HCT116 (cell line): Measurements from ENCODE around the gene HEXB. TPM values are rescaled to one million over a fixed set of nuclear protein-coding genes. Genes with fewer than 3 reads are reported as not detected.

Source experiments
- ATAC-seq: fragments of 200-7000 bp; cut with Tn5 transposase; 2 replicates; pipeline ENCODE4 v1.9.1; 2020; ENCODE audit warnings: mild to moderate bottlenecking, moderate library complexity
- BruUV-seq: library from RNA; stranded (reverse); fragments of 400-500 nt; replicated peaks from 2 replicates; lab custom pipeline; 2021; lab: Mats Ljungman, UMichigan
- CTCF ChIA-PET: fragments of 300-600 bp; sonication (Branson Sonifier 250); formaldehyde crosslinking; loops from one replicate; lab custom pipeline; 2021; ENCODE audit warnings: antibody characterized with exemption; lab: Charles Lee
- POLR2A ChIA-PET: fragments of 300-600, 350-600 bp; sonication (Branson Sonifier 250); formaldehyde crosslinking; loops from one replicate; lab custom pipeline; 2021; ENCODE audit warnings: antibody characterized with exemption; lab: Charles Lee
- RAD21 ChIA-PET, 2 experiments: fragments of 300-600 bp; sonication (Branson Sonifier 250); formaldehyde crosslinking; loops; one replicate each; lab custom pipeline; 2023; ENCODE audit warnings: low total read pairs in 2 of 2; ENCODE audit not compliant: uncharacterized antibody in 2 of 2, unreplicated experiment in 2 of 2, low non-redundant PET in 1 of 2; lab: Charles Lee
- DNase-seq: peaks from one replicate; pipeline ENCODE4 v3.0.0-alpha.2; 2010; ENCODE audit warnings: low read depth, low spot score
- H2AFZ ChIP-seq: fragments of 200-600 bp; shearing (Covaris generic), sonication (generic); 2 replicates; pipeline ENCODE4 v1.6.1; 2017; ENCODE audit warnings: low read depth, mixed run types, mixed read lengths, antibody characterized with exemption, low read length; ENCODE audit not compliant: poor library complexity, severe bottlenecking
- H3K27ac ChIP-seq: 2 replicates; pipeline ENCODE4 v1.5.1; 2012; ENCODE audit warnings: low read depth, low read length
- H3K27me3 ChIP-seq: fragments of 200-600 bp; sonication (generic); 2 replicates; pipeline ENCODE4 v1.6.1; 2016; ENCODE audit warnings: mixed run types, low read length, mixed read lengths; ENCODE audit not compliant: insufficient read depth
- H3K36me3 ChIP-seq, 2 experiments: fragments of 200-500 bp in 1 of 2; fragments of 200-600 bp in 1 of 2; sonication (Bioruptor generic) in 1 of 2; sonication (generic) in 1 of 2; 2 replicates each; pipeline versions ENCODE4 v1.5.1 to v1.6.1; 2014 to 2016; ENCODE audit warnings: low read length in 2 of 2, inconsistent platforms in 1 of 2, mixed read lengths in 1 of 2, mixed run types in 1 of 2; ENCODE audit not compliant: insufficient read depth in 2 of 2, control insufficient read depth in 1 of 2
- H3K4me1 ChIP-seq, 2 experiments: fragments of 200-600 bp in 1 of 2; sonication (generic) in 1 of 2; 2 replicates each; pipeline versions ENCODE4 v1.5.1 to v1.6.1; 2012 to 2017; ENCODE audit warnings: low read length in 2 of 2, inconsistent platforms in 1 of 2, mild to moderate bottlenecking in 1 of 2, mixed read lengths in 1 of 2, mixed run types in 1 of 2, moderate library complexity in 1 of 2; ENCODE audit not compliant: insufficient read depth in 2 of 2, control insufficient read depth in 1 of 2
- H3K4me2 ChIP-seq: fragments of 200-600 bp; sonication (generic); 2 replicates; pipeline ENCODE4 v1.6.1; 2017; ENCODE audit warnings: mixed run types, low read length, mixed read lengths
- H3K4me3 ChIP-seq, 2 experiments: fragments of 200-600 bp in 1 of 2; sonication (generic) in 1 of 2; replicated peaks in 1 of 2; 2 replicates each; pipeline ENCODE4 v1.5.1; 2011 to 2016; ENCODE audit warnings: low read length in 2 of 2, control low read depth in 1 of 2, low read depth in 1 of 2, mild to moderate bottlenecking in 1 of 2, mixed read lengths in 1 of 2, mixed run types in 1 of 2
- H3K79me2 ChIP-seq: fragments of 200-600 bp; sonication (generic); 2 replicates; pipeline ENCODE4 v1.6.1; 2017; ENCODE audit warnings: mild to moderate bottlenecking, mixed run types, low read length, moderate library complexity, mixed read lengths; ENCODE audit not compliant: insufficient read depth
- H3K9ac ChIP-seq: fragments of 200-600 bp; sonication (generic); 2 replicates; pipeline ENCODE4 v1.6.1; 2016; ENCODE audit warnings: low read length, mixed read lengths
- H3K9me2 ChIP-seq: fragments of 200-600 bp; sonication (generic), shearing (Covaris generic); 2 replicates; pipeline ENCODE4 v1.6.1; 2017; ENCODE audit warnings: mixed run types, mild to moderate bottlenecking, moderate library complexity; ENCODE audit not compliant: insufficient read depth
- H3K9me3 ChIP-seq, 2 experiments: fragments of 200-500 bp in 1 of 2; fragments of 200-600 bp in 1 of 2; sonication (Bioruptor generic) in 1 of 2; sonication (generic) in 1 of 2; 2 replicates each; pipeline ENCODE4 v1.6.1; 2014 to 2017; ENCODE audit warnings: low read length in 2 of 2, mixed read lengths in 2 of 2, inconsistent platforms in 1 of 2, low read depth in 1 of 2, mild to moderate bottlenecking in 1 of 2, mixed run types in 1 of 2, moderate library complexity in 1 of 2; ENCODE audit not compliant: control insufficient read depth in 1 of 2, insufficient read depth in 1 of 2
- H4K20me1 ChIP-seq: fragments of 200-600 bp; sonication (generic), shearing (Covaris generic); 2 replicates; pipeline ENCODE4 v1.6.1; 2017; ENCODE audit warnings: mixed run types, mild to moderate bottlenecking, moderate library complexity; ENCODE audit not compliant: insufficient read depth
- ATF3 ChIP-seq: IDR thresholded peaks from 2 replicates; pipeline ENCODE4 v1.6.1; 2012
- CBX3 ChIP-seq: IDR thresholded peaks from 2 replicates; pipeline ENCODE4 v1.6.1; 2012; ENCODE audit warnings: low read depth
- CEBPB ChIP-seq: IDR thresholded peaks from 2 replicates; pipeline ENCODE4 v1.6.1; 2012; ENCODE audit warnings: low read depth
- CTCF ChIP-seq, 3 experiments: fragments of 200-600 bp in 1 of 3; sonication (generic) in 1 of 3; IDR thresholded peaks in 2 of 3; conservative IDR thresholded peaks in 1 of 3; 2 replicates each; pipeline ENCODE4 v1.5.1; 2012 to 2017; ENCODE audit warnings: low read depth in 2 of 3, low read length in 2 of 3, antibody characterized with exemption in 1 of 3, borderline replicate concordance in 1 of 3, control low read depth in 1 of 3, mild to moderate bottlenecking in 1 of 3, mixed read lengths in 1 of 3, mixed run types in 1 of 3, moderate library complexity in 1 of 3; ENCODE audit not compliant: insufficient read depth in 1 of 3
- EGR1 ChIP-seq: IDR thresholded peaks from 2 replicates; pipeline ENCODE4 v1.6.1; 2012; ENCODE audit warnings: low read depth
- EZH2 ChIP-seq: fragments of 200-600 bp; sonication (generic); IDR thresholded peaks from 2 replicates; pipeline ENCODE4 v1.6.1; 2017; ENCODE audit warnings: antibody characterized with exemption, mixed run types
- FOSL1 ChIP-seq: IDR thresholded peaks from 2 replicates; pipeline ENCODE4 v1.6.1; 2012; ENCODE audit warnings: low read depth
- POLR2AphosphoS5 ChIP-seq: IDR thresholded peaks from 2 replicates; pipeline ENCODE4 v1.6.1; 2011; ENCODE audit warnings: mild to moderate bottlenecking, low read depth, low read length, moderate library complexity
- SIN3A ChIP-seq: IDR thresholded peaks from 2 replicates; pipeline ENCODE4 v1.6.1; 2012; ENCODE audit warnings: low read depth
- SP1 ChIP-seq: IDR thresholded peaks from 2 replicates; pipeline ENCODE4 v1.6.1; 2012; ENCODE audit warnings: low read depth
- TCF7L2 ChIP-seq: IDR thresholded peaks from 2 replicates; pipeline ENCODE4 v1.7.0; 2011; ENCODE audit warnings: borderline replicate concordance, inconsistent platforms; ENCODE audit not compliant: insufficient read depth, insufficient read length; ENCODE audit errors: extremely low read depth
- ZBTB33 ChIP-seq: IDR thresholded peaks from 2 replicates; pipeline ENCODE4 v1.6.1; 2011; ENCODE audit warnings: mild to moderate bottlenecking, low read length, moderate library complexity; ENCODE audit not compliant: insufficient replicate concordance; ENCODE audit errors: extremely low read depth
- intact Hi-C: fragments of 100-400 bp; cut with micrococcal nuclease; formaldehyde crosslinking; loops from 2 replicates; pipeline ENCODE4 v1.10.0; 2022
- total RNA-seq: library from RNA; stranded (reverse); gene quantifications from one replicate; pipeline ENCODE4 v1.2.1, GENCODE V29; 2021; ENCODE audit not compliant: unreplicated experiment

The HEXB gene
- total RNA-seq, 1 experiment from 2014 or later = 123 TPM

GRCh38 chr5:74652576-74652975, 32.5 kb upstream of the HEXB start:
- no peaks in the 10 kb centered on the region for H3K27me3 ChIP-seq
- TF ChIP-seq CBX3 = no peak
- TF ChIP-seq SIN3A = no peak
- TF ChIP-seq SP1 = no peak
- no peak for TF ChIP-seq EZH2
- no peak for TF ChIP-seq CEBPB
- TF ChIP-seq EGR1 = no peak
- no peak for TF ChIP-seq FOSL1
- intact Hi-C loops = no loop called here
- H2AFZ ChIP-seq = no peak overlapping the region
- H3K4me1 ChIP-seq = peaks cover 2 to 5% of the 10 kb centered on the region in 2 experiments; a peak in 3 of 4 replicates
- H3K9ac ChIP-seq = no peak overlapping the region
- BruUV-seq = no TSS peak
- CTCF ChIA-PET = no interaction called here
- H3K79me2 ChIP-seq = no peaks in the 10 kb centered on the region
- DNase-seq (no peak), ATAC-seq (no peak)
- H3K4me3 ChIP-seq = no peak overlapping the region
- H3K27ac ChIP-seq = no peak overlapping the region
- H3K4me2 ChIP-seq = no peak overlapping the region
- no peaks in the 10 kb centered on the region for H3K9me2 ChIP-seq
- no peaks in the 10 kb centered on the region for H3K9me3 ChIP-seq
- H4K20me1 ChIP-seq = no peaks in the 10 kb centered on the region
- POLR2A ChIA-PET = no interaction called here
- RAD21 ChIA-PET = no interaction called here
- H3K36me3 ChIP-seq = no peaks in the 10 kb centered on the region

GRCh38 chr5:74653991-74654390, 31.0 kb upstream of the HEXB start:
- no peak overlapping the region for H3K4me2 ChIP-seq
- no peak for ATAC-seq
- H3K9ac ChIP-seq = no peak overlapping the region
- POLR2A ChIA-PET = no interaction called here
- H3K4me3 ChIP-seq = no peak overlapping the region
- H2AFZ ChIP-seq = no peak overlapping the region
- no peaks in the 10 kb centered on the region for H3K9me2 ChIP-seq
- TF ChIP-seq CBX3 (no peak), POLR2AphosphoS5 (no peak), SP1 (no peak), ATF3 (no peak), CTCF (IDR thresholded peaks at IDR 0.05 in 2 of 3, conservative IDR thresholded peaks at IDR 0.05 in 1 of 3; ENCODE audit: borderline replicate concordance in 1 of 3, insufficient read depth in 1 of 3, low read depth in 2 of 3, low read length in 2 of 3) (no peak), TCF7L2 (no peak), EZH2 (no peak), SIN3A (no peak), ZBTB33 (no peak)
- H3K4me1 ChIP-seq = peaks cover 2 to 3% of the 10 kb centered on the region in 2 experiments; a peak in 3 of 4 replicates
- no peaks in the 10 kb centered on the region for H4K20me1 ChIP-seq
- H3K27ac ChIP-seq = no peak overlapping the region
- BruUV-seq = no TSS peak
- RAD21 ChIA-PET = no interaction called here
- H3K9me3 ChIP-seq = no peaks in the 10 kb centered on the region; a peak in 1 of 4 replicates
- DNase-seq = no peak
- CTCF ChIA-PET = interaction anchor here (1.4 kb wide), 1 partner anchor 752 kb away, joined by 4 read pairs; no protein-coding TSS in a partner anchor
- no peaks in the 10 kb centered on the region for H3K36me3 ChIP-seq
- H3K27me3 ChIP-seq = no peaks in the 10 kb centered on the region
- H3K79me2 ChIP-seq = no peaks in the 10 kb centered on the region
- intact Hi-C loops = no loop called here
